Stimulated activated CD8-positive, alpha-beta memory T cell treated with anti-CD3 and anti-CD28 coated beads, Interleukin-4, amount 100 ng/mL, for 24 hours (primary cell): ENCODE measurements around the gene APLNR.

Experiments
- DNase-seq: peaks from one replicate; pipeline ENCODE4 v3.0.0-alpha.2; 2020; ENCODE audit warnings: low read depth

APLNR gene

DNA sequence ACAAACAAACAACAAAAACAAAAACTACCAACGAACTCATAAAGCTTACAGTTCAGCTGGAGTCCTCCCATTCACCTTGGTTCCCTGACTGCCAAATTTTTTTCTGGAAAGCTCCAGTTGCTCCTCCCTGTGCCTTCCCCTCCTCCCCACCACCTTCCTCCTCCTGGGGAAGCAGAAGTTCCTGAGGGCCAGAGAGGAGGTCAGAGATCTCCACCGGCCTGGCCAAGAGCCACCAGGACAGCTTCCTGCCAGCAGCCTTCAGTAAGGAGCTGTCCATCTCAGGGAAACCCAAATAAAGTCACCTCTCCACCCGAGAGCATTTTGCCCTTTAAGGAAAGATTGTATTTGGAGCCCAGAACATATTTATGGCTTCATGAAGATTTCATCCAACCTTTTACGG, 20.0 kb downstream of the APLNR start:
- no peak for DNase-seq

DNA sequence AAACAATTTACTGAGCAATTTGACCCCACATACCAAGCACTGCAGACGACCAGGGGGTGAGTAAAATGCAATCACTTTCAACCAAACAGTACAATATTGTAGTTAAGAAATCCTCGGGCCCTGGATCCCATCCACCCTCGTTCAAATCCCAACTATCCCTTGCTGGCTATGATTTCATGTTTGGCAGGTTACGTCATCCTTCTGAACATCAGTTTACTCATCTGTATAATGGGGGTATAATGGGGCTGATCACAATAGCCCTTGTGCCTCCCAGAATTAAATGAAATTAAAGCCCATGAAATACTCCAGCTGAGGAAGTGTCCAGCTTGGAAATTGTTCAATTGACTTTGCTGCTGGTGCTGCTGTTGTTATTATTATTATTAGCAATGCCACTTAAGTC, 20.6 kb downstream of the APLNR start:
- DNase-seq = no peak

DNA sequence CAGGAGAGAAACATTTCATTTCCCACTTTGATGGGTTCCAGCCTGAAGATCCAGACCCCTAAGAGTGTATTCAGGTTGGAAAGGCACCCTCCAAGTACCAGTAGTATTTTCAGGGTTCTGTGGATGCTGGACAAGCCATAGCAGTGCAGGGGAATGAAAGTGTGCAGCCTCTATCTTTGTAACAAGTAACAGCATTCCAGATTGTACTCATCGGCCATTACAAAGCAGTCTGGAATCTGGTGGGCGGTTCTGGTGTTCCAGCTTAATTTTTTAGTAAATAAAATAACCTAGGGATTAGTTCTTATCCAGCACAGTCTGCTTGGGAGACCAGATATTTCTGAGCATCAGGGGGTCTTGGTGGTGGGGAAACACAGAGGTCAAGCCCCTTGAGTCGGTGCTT, 22.6 kb downstream of the APLNR start:
- no peak for DNase-seq

DNA sequence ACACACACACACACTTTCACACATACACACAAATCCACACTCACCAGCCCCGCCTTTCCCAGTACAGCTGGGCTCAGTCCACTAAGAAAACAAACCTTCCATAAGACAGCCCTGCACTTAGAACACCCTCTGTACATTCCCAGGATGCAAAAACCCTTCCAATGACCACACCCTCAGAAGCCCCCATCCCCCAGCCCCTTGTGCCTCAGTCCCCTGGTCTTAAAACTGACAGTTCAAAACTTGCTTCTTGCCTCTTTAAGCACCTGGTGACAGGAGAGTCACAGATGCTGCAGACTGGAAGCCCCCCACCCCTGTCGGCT, 23.0 kb downstream of the APLNR start:
- DNase-seq = no peak

DNA sequence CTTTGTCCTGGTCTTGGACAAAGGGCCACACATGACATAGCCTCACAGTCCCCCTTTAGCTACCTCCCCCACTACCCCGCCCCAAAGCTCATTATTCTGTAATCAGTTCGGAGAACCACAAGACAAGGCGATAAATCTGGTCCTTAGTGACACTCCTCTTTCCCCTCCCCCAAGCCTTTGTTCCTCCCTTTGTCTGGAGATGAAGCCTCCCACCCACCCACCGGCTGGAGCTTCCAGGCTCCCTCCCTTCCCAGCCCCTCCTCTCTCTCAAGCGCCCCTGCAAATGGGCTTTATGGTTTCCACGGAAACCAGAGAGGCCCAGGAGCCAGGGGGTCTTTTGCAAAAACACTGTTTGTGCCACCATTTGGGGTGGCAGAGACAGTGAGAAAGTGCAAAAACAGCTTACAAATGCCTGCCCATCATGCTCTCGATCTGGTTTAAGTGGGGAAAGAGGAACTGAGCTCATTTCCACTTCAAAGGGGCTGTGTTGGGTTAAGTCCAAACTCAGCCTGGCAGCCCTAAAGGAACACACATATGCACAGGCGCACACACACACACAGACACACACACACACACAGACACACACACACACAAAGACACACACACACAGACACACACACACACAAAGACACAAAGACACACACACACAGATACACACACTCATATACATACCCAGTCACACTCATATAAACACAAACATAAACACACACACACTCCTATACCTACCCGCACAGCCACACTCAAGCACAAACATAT, 23.5 kb downstream of the APLNR start:
- DNase-seq = no peak

DNA sequence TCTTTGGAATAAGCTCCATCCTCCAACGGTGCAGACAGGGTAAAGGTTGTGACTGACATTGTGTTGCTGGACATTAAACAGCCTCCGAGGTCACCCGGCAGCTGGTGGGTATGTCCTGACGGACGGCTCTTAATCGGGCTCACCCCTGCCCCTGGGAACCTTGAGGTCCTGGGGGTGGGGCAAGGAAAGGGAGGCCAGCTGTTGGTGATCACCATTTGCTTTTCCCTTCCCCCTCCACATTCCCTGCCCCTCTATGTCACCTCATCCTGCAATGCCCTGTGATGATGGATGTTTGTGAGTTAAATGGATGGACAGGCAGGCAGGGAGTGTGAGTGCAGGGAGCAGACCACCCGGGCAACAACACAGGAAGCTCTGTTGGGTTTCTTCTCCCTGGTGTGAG, 26.3 kb downstream of the APLNR start:
- no peak for DNase-seq

DNA sequence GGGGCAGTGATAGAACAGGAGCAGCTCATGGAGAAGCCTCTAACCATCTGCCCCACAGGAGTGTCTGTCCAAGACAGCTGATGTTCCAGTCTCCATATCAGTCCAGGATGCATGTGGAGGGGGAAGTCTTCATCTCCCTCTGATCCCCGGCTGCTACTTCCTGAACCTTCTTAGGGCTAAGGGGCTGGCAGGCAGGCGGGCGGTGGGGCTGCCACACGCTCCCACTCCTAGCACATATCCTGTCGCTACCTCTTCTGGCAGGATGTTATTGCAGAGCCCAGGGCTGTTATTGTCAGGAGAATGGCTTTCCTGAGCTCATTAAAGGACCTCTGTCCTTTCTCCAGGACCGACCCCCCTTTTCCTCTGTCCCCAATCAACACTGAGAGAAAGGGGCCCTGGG, 29.9 kb downstream of the APLNR start:
- no peak for DNase-seq

DNA sequence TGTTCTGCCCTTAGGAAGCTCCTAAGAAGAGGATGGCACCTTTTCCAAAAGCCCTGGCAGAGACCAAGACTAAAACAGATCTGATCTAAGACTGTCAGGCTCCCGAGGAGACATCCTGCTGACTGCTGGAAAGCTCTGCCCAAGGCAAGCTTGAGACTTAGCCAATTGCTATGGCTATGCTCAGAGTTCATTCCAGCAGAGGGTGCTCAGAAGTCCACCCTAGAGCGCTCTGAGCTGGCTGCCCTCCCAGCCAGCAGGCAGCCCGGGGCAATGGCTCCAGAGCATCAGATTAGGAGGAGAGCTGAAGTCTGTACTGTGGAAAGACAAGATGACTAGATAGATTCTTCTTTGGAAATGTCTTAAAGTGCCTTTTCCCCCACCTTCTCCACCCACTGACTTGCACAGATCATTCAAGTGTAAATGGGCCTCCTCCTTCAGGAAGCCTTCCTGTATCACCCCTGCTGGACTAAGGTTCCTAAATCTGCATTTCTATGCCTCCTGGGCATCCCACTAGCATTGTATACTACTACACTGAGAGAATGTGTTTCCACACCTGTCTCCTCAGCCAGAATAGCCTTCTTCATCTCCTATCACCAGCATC, 31.9 kb downstream of the APLNR start:
- no peak for DNase-seq

DNA sequence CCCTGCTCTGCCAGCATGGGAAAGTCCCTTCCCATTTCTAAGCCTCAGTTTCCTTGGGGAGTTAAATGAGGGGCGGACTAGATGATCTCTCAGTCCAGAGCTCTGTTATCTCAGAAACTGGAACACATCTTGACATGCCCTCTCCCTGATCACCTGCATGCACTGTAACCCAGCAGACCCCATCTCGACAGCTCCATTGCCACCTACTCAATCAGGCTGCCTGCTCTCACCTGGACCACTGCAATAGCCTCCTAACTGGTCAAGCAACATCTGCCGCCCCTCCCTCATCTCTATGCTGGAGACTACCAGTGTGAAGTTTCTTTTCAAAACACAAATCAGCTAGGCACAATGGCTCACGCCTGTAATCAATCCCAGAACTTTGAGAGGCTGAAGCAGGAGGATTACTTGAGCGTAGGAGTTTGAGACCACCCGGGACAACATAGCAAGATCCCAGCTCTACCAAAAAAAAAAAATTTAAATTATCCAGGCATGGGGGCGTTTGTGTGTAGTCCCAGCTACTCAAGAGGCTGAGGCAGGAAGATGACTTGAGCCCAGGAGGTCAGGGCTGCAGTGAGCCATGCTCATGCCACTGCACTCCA, 33.1 kb downstream of the APLNR start:
- no peak for DNase-seq

DNA sequence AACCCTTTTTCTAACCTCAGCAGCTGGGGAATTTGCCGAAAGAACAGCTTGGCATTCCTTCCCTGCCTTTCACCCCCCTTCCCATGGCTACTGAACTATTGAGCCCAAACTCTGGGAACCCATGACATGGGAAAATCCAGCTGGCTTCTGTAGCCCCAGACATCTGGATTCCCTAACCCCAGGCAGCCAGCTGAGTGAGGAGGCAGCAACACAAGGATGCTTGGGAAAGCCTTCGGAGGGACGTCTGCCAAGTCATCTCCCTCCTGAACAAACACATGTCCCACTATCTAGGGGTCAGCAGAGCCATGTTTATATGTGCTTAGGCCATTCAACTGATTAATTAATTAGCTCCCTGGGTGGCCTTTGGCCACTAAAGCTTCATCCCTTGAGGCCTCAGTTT, 33.7 kb downstream of the APLNR start:
- no peak for DNase-seq

DNA sequence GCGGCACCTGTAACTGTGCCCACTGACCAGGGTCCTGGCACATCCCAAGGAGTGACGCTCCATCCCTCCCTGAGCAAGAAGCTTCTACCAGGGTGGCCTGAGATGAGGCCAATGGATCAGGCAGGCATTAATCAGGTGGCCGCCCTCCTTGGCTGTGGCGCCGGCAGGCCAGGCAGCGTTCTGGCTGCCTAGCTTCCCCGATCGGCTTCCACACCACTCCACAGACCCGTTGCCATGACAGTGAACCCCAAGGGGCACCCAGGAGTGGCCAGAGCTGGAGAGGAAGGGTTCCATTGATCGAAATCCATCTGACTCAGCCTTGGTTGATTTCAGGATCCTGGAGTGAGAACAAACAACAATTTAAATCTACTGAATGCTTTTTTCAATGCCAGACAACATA, 34.8 kb downstream of the APLNR start:
- no peak for DNase-seq

DNA sequence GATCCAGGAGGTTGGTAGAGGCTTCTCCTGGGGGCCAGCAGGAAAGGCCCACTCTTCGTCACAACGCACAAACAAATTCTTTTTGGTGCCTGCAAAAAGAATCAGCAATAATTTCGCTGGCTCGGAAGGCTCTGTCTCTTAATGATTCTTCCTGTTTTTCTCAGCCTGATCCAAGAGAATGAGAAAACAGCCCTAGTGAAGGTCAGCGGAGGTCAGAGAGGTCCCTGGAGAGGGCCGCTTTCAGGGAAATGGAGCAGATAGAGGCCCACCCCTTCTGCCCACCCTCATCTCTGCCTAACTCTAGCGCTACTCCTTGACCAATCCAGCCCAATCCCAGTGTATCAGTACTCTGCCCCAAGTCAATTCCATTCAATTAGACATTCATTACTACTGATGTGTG, 36.1 kb downstream of the APLNR start:
- no peak for DNase-seq

DNA sequence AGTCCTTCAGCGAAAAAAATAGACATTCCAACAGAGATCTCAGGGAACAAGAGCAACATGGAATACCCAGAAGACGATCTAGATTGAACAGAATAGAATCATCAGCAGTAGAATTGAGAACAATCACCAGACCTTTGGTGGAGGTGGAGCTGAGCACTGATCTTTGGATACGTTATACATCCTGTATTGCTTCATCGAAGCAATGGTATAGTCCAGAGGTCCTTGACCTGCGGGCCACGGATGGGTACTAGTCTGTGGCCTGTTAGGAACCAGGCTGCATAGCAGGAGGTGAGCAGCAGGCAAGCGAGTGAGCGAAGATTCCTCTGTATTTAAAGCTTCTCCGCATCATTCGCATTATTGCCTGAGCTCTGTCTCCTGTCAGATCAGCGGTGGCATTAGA, 37.7 kb downstream of the APLNR start:
- no peak for DNase-seq

DNA sequence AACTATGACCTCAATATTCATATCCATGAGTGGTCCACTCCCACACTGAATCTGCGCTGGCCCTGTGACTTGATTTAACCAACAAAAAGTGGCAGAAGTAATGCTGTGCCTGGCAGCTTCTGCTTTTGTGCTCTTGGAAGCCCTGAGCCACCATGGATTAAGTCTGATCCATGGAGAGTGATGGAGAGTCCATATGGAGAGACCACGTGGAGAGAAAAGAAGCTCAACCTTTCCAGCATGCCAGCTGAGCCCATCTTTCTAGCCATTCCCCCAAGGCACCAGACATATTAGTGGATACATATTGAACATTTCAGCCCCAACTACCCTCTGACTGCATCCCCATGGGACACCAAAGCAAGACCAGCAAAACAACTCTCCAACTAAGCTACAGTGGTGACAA, 39.3 kb downstream of the APLNR start:
- DNase-seq = no peak

DNA sequence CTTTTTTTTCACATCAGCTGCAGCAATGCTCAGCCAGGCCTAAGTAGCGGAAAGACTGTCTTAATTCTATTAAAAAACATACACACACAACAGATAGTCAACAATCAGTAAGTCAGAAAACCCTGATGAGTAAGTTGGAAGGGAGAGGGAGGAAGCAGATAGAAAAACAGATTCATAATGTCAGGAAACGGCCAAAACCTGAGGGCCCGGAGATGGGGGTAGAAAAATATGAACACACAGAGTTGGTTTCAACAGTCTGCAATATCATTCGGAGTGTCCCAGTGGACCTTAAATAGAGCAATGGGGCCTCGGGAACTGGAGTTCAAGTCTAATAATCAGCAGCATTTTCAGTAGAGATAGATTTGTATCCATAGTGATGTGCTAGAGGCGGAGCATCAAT, 40.5 kb downstream of the APLNR start:
- DNase-seq = no peak

DNA sequence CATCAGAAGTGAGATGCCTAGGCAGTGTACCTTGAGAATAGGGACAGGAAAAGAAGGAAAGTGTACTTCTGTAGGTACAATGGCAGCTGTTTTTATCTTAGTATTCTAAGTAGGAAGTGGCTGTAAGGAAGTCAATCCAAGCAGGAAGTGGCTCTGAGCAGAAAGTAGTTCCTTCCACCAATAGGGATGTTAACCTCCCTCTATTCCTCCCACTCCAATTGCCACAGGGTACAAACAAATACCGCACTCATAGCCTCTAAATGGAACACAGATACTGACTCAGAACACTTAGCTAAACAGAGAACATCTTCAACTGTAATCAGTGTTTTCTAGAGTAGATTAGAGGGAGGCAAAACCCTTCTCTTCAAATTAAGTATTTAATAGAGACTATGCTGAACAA, 44.7 kb downstream of the APLNR start:
- no peak for DNase-seq

DNA sequence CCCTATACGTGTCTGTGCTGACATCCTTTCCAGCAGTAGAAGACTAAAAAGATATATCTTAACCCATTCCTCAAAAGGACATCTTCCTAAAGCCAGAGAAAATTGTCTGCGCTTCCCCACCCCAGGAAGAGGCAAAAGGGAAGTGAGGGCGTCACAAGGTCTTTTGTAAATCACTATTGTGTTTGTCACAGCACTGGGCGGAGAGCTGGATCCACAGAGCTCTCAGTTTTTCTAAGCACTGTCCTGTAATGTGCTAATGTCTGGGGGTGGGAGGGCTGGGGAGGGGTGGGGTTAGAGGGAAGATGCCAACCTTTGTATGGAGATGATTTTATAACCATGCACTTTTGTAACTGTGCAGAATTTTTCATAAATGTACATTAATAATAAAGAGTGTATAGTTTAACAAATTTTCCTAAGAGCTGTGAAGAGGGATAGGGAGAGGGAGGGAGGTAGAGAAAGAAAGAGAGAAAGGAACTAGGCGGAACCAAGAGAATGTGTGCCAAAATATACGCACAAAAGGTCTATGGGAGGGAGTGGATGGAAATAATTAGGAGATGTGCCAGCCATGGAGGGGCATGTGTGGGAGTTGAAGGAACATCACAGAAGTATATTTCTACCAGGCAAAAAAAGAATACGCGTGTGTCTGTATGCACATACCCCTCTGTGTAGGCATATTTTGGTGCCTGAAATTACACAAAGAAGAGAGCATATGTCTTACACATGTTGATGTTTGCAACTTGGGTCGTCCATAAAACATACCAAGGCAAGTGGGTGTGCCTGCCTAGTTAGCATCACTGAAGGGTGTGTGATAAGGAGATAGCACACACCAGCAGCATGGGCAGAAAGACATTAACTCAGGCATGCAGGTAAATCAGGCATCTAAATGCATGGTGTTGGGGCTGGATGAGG, 45.5 kb downstream of the APLNR start:
- no peak for DNase-seq

DNA sequence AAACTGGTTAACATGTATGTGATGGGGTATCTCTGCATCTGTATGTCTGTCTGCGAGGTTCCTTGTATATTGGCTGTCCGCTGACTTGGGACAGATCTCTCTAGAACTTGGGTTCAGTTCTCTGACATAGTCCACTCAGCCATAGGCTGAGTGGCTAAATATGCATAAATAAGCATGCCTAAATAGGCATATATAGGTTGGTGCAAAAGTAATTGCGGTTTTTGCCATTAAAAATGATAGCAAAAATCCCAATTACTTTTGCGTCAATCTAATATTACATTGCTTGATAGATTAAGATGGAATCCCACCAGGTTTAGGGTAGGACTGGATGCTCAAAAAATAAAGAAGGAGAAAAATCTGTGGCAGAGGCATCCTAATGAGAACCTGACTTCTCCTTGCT, 46.5 kb downstream of the APLNR start:
- DNase-seq = no peak
